H1 (cell line): Measurements from ENCODE around the gene RP9. TPM values are rescaled to one million over a fixed set of nuclear protein-coding genes. Genes with fewer than 3 reads are reported as not detected.

Experiments
- CTCF ChIA-PET: fragments of 300-600 bp; sonication (Branson Sonifier 250); formaldehyde crosslinking; loops from one replicate; lab custom pipeline; 2021; ENCODE audit not compliant: partially characterized antibody; lab: Charles Lee
- POLR2A ChIA-PET: fragments of 300-600 bp; sonication (Branson Sonifier 250); formaldehyde crosslinking; loops from one replicate; lab custom pipeline; 2021; ENCODE audit warnings: inconsistent platforms; ENCODE audit not compliant: partially characterized antibody; lab: Charles Lee
- DNase-seq, 2 experiments: peaks; one replicate each; pipeline versions ENCODE4 v3.0.0 to v3.0.0-alpha.2; 2010 to 2022; ENCODE audit warnings: low spot score in 2 of 2, low read depth in 1 of 2, mixed read lengths in 1 of 2
- FAIRE-seq: peaks from 2 replicates; lab custom pipeline; 2011; peaks lifted over from hg19 to GRCh38; lab: Jason Lieb, UNC
- H2AFZ ChIP-seq: 2 replicates; pipeline ENCODE4 v1.8.1; 2012; ENCODE audit warnings: low read length, inconsistent platforms
- H2AK5ac ChIP-seq: 2 replicates; pipeline ENCODE4 v1.6.1; 2013; ENCODE audit warnings: low read depth, low read length
- H2BK120ac ChIP-seq: replicated peaks from 2 replicates; pipeline ENCODE3; 2013; ENCODE audit warnings: low read depth, low read length, inconsistent platforms
- H2BK12ac ChIP-seq: 2 replicates; pipeline ENCODE4 v1.6.1; 2013; ENCODE audit warnings: low read depth, low read length
- H2BK15ac ChIP-seq: 2 replicates; pipeline ENCODE4 v1.6.1; 2013; ENCODE audit warnings: low read length
- H2BK20ac ChIP-seq: 2 replicates; pipeline ENCODE4 v1.6.1; 2013; ENCODE audit warnings: low read length
- H2BK5ac ChIP-seq: 2 replicates; pipeline ENCODE4 v1.6.1; 2013; ENCODE audit warnings: low read depth, low read length
- H3K14ac ChIP-seq: 2 replicates; pipeline ENCODE4 v1.6.1; 2013; ENCODE audit warnings: inconsistent platforms; ENCODE audit not compliant: insufficient read length
- H3K18ac ChIP-seq: 2 replicates; pipeline ENCODE4 v1.6.1; 2013; ENCODE audit warnings: low read length; ENCODE audit errors: extremely low read depth
- H3K23ac ChIP-seq: 2 replicates; pipeline ENCODE4 v1.6.1; 2013; ENCODE audit warnings: inconsistent platforms; ENCODE audit not compliant: insufficient read length
- H3K23me2 ChIP-seq: 2 replicates; pipeline ENCODE4 v1.6.1; 2013; ENCODE audit warnings: low read depth, low read length
- H3K27ac ChIP-seq: 2 replicates; pipeline ENCODE4 v1.6.1; 2011; ENCODE audit warnings: low read depth, low read length, inconsistent platforms
- H3K27me3 ChIP-seq, 4 experiments: replicated peaks in 1 of 4; 1 replicate in 1 of 4; 2 replicates in 3 of 4; pipeline versions ENCODE4 v1.6.1 to v1.8.1; 2011 to 2013; ENCODE audit warnings: low read length in 3 of 4, mild to moderate bottlenecking in 3 of 4, inconsistent platforms in 2 of 4, mixed read lengths in 2 of 4, moderate library complexity in 1 of 4; ENCODE audit not compliant: control insufficient read depth in 3 of 4, insufficient read depth in 3 of 4; ENCODE audit errors: extremely low read depth in 1 of 4
- H3K36me3 ChIP-seq, 4 experiments: 2 replicates each; pipeline versions ENCODE4 v1.6.1 to v1.8.1; 2011 to 2013; ENCODE audit warnings: mild to moderate bottlenecking in 4 of 4, low read length in 3 of 4, moderate library complexity in 2 of 4, control low read depth in 1 of 4, inconsistent platforms in 1 of 4; ENCODE audit not compliant: insufficient read depth in 4 of 4, control insufficient read depth in 2 of 4
- H3K4ac ChIP-seq: replicated peaks from 2 replicates; pipeline ENCODE3; 2013; ENCODE audit warnings: low read length, low read depth, mixed read lengths, inconsistent platforms; ENCODE audit not compliant: insufficient read length
- H3K4me1 ChIP-seq, 4 experiments: replicated peaks in 1 of 4; 1 replicate in 1 of 4; 2 replicates in 3 of 4; pipeline versions ENCODE4 v1.6.1 to v1.8.1; 2011 to 2013; ENCODE audit warnings: low read length in 3 of 4, inconsistent platforms in 2 of 4, mixed read lengths in 1 of 4; ENCODE audit not compliant: insufficient read depth in 4 of 4, control insufficient read depth in 3 of 4
- H3K4me2 ChIP-seq, 2 experiments: 2 replicates each; pipeline versions ENCODE4 v1.6.1 to v1.8.1; 2011 to 2013; ENCODE audit warnings: low read depth in 2 of 2, low read length in 2 of 2, control low read depth in 1 of 2, inconsistent platforms in 1 of 2, mild to moderate bottlenecking in 1 of 2; ENCODE audit not compliant: insufficient read depth in 1 of 2
- H3K4me3 ChIP-seq, 4 experiments: fragments of 200-600, 300-600 bp in 1 of 4; sonication (generic), shearing (Covaris generic), sonication (Bioruptor Twin) in 1 of 4; 2 replicates each; pipeline versions ENCODE4 v1.5.1 to v1.8.1; 2011 to 2016; ENCODE audit warnings: low read length in 4 of 4, low read depth in 3 of 4, control low read depth in 2 of 4, inconsistent platforms in 2 of 4, mild to moderate bottlenecking in 2 of 4, mixed read lengths in 1 of 4, moderate library complexity in 1 of 4; ENCODE audit not compliant: insufficient read depth in 2 of 4; ENCODE audit errors: extremely low read depth in 1 of 4
- H3K56ac ChIP-seq: replicated peaks from 2 replicates; pipeline ENCODE3; 2013; ENCODE audit warnings: low read depth, mild to moderate bottlenecking, mixed read lengths, low read length, inconsistent platforms; ENCODE audit not compliant: insufficient read length
- H3K79me1 ChIP-seq: 2 replicates; pipeline ENCODE4 v1.6.1; 2013; ENCODE audit warnings: low read depth, low read length, control low read depth
- H3K79me2 ChIP-seq, 2 experiments: 2 replicates each; pipeline versions ENCODE4 v1.6.1 to v1.8.1; 2012 to 2013; ENCODE audit warnings: low read length in 2 of 2, mild to moderate bottlenecking in 2 of 2, inconsistent platforms in 1 of 2; ENCODE audit not compliant: insufficient read depth in 2 of 2, control insufficient read depth in 1 of 2
- H3K9ac ChIP-seq, 4 experiments: replicated peaks in 1 of 4; 1 replicate in 1 of 4; 2 replicates in 3 of 4; pipeline versions ENCODE4 v1.6.1 to v1.8.1; 2011 to 2013; ENCODE audit warnings: low read depth in 3 of 4, low read length in 3 of 4, control low read depth in 2 of 4, mild to moderate bottlenecking in 2 of 4, moderate library complexity in 2 of 4, inconsistent platforms in 1 of 4; ENCODE audit errors: extremely low read depth in 1 of 4
- H3K9me3 ChIP-seq, 2 experiments: 2 replicates each; pipeline versions ENCODE4 v1.6.1 to v1.8.1; 2012 to 2013; ENCODE audit warnings: mild to moderate bottlenecking in 2 of 2, moderate library complexity in 2 of 2, control low read depth in 1 of 2, inconsistent platforms in 1 of 2, low read depth in 1 of 2, low read length in 1 of 2, mixed read lengths in 1 of 2; ENCODE audit not compliant: insufficient read depth in 2 of 2
- H4K20me1 ChIP-seq, 2 experiments: replicated peaks in 1 of 2; 2 replicates each; pipeline versions ENCODE3 to v1.8.1; 2011 to 2013; ENCODE audit warnings: inconsistent platforms in 2 of 2, low read length in 2 of 2, mild to moderate bottlenecking in 1 of 2; ENCODE audit not compliant: insufficient read depth in 2 of 2, control insufficient read depth in 1 of 2
- H4K5ac ChIP-seq: 2 replicates; pipeline ENCODE4 v1.6.1; 2013; ENCODE audit warnings: low read length, low read depth, mixed read lengths, inconsistent platforms; ENCODE audit not compliant: insufficient read length
- H4K8ac ChIP-seq: 2 replicates; pipeline ENCODE4 v1.8.0; 2013; ENCODE audit warnings: mild to moderate bottlenecking, moderate library complexity, low read length, inconsistent platforms; ENCODE audit not compliant: insufficient read depth; ENCODE audit errors: extremely low read depth
- H4K91ac ChIP-seq: replicated peaks from 2 replicates; pipeline ENCODE3; 2013; ENCODE audit warnings: low read length, mixed read lengths, inconsistent platforms; ENCODE audit not compliant: insufficient read length
- ATF2 ChIP-seq: IDR thresholded peaks from 2 replicates; pipeline ENCODE4 v1.6.1; 2012; ENCODE audit warnings: low read length, inconsistent platforms
- CBX8 ChIP-seq: fragments of 300-800, 300-1000 bp; sonication (generic); IDR thresholded peaks from 2 replicates; pipeline ENCODE4 v1.7.1; 2016; ENCODE audit warnings: low read depth, low read length, borderline replicate concordance
- HDAC6 ChIP-seq: IDR thresholded peaks from one replicate; pipeline ENCODE4 v1.7.1; 2012; ENCODE audit warnings: low read depth, mild to moderate bottlenecking, inconsistent platforms, low read length, moderate library complexity
- POLR2A ChIP-seq, 2 experiments: IDR thresholded peaks; 1 replicate in 1 of 2; 2 replicates in 1 of 2; pipeline ENCODE4 v1.6.1; 2011; ENCODE audit warnings: low read depth in 2 of 2, low read length in 2 of 2, mild to moderate bottlenecking in 2 of 2; ENCODE audit errors: control extremely low read depth in 1 of 2
- RAD21 ChIP-seq, 2 experiments: IDR thresholded peaks in 1 of 2; conservative IDR thresholded peaks in 1 of 2; 2 replicates each; pipeline ENCODE4 v1.6.1; 2011; ENCODE audit warnings: low read depth in 2 of 2, low read length in 2 of 2, improper control_type of control experiment in 1 of 2, inconsistent platforms in 1 of 2, mild to moderate bottlenecking in 1 of 2, moderate library complexity in 1 of 2
- SUZ12 ChIP-seq: fragments of 200-600 bp; sonication (generic); IDR thresholded peaks from 2 replicates; pipeline ENCODE4 v1.6.1; 2012; ENCODE audit warnings: mild to moderate bottlenecking, inconsistent platforms, low read length, moderate library complexity, mixed read lengths
- TAF1 ChIP-seq: IDR thresholded peaks from 2 replicates; pipeline ENCODE4 v1.6.1; 2011; ENCODE audit warnings: mild to moderate bottlenecking, low read depth, low read length
- ZNF274 ChIP-seq: IDR thresholded peaks from 2 replicates; pipeline ENCODE4 v1.7.0; 2012; ENCODE audit warnings: low read length, borderline replicate concordance; ENCODE audit errors: extremely low read depth
- WGBS, 2 experiments: shearing (Covaris generic) in 1 of 2; methylation state at CpG; one replicate each; pipeline versions ENCODE4 v1.1.6 to v1.1.7; 2013 to 2015; ENCODE audit warnings: low lambda C conversion rate in 2 of 2, mixed read lengths in 2 of 2, inconsistent platforms in 1 of 2, low coverage in 1 of 2, missing lambda C conversion rate in 1 of 2; ENCODE audit not compliant: insufficient replicate concordance in 2 of 2, insufficient coverage in 1 of 2, insufficient read length in 1 of 2; ENCODE audit errors: extremely low coverage in 1 of 2, missing lambda C conversion rate in 1 of 2; 5-methylcytosine and 5-hydroxymethylcytosine counted together
- polyA plus RNA-seq, 7 experiments: library from polyadenylated mRNA; depleted of rRNA in 3 of 7; stranded (reverse) in 5 of 7; unstranded in 2 of 7; fragments of >200 nt in 5 of 7; fragments of 200-250 nt in 2 of 7; gene quantifications; 1 replicate in 5 of 7; 2 replicates in 1 of 7; 4 replicates in 1 of 7; pipeline versions ENCODE4 v1.2.1 to v1.2.3, GENCODE V29; 2011 to 2013; ENCODE audit warnings: missing spikeins in 2 of 7, mixed read lengths in 2 of 7
- total RNA-seq: library from RNA; stranded (reverse); fragmentation: NEBNext Ultra II Directional; extraction: Animal tissue kit (Norgen Biotek cat#: 25700); gene quantifications from 2 replicates; pipeline ENCODE4 v1.2.1, GENCODE V29; 2021

Gene RP9
- total and polyA plus RNA-seq, 2 of the 8 experiments (the other 6 are each of a cell fraction or from before 2014, with no cell fraction given), result 11.0 to 12.4 TPM

DNA sequence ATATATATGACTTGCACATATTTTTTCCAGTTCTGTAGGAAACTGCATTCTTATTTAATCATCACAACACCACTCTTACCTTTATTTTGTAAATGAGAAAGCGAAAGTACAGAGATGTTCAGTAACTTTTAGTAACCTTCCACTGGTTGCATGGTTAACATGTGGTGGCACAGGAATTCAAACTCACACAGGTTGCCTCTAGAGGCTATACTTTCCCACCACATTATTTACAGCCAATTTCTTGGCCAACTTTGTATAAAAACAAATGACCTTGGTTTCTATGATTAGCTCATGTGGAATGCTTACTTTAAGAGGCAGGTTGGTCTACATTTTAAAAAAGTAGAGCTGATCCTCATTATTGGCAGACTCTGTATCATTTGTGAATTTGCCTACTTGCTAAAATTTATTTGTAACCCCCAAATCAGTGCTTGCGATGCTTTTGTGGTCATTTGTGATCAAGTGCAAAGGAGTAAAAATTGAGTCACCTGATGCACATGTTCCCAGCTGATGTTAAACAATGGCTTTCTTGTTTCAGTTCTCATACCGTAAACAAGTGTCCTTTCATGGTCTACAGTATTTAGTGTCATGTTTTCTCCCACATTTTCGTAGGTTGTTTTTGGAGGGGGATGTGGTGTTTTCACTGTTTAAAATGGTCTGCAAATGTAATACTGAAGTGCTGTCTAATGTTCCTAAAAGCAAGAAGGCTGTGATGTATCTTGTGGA lies 35.0 kb upstream of the RP9 start:
- Histone ChIP-seq H4K91ac (no peak overlapping the region), H2BK120ac (no peak overlapping the region), H3K4me3 (no peak overlapping the region), H4K8ac (no peak overlapping the region), H2BK15ac (no peak overlapping the region), H3K18ac (no peak overlapping the region), H3K9me3 (no peaks in the 10 kb centered on the region; a peak in 1 of 4 replicates), H4K20me1 (no peaks in the 10 kb centered on the region), H3K23ac (no peak overlapping the region), H2BK12ac (no peak overlapping the region), H3K4ac (no peak overlapping the region), H3K36me3 (no peaks in the 10 kb centered on the region), H3K27me3 (no peaks in the 10 kb centered on the region), H2AFZ (no peak overlapping the region), H3K23me2 (no peaks in the 10 kb centered on the region; the same call in 1 of the 2 replicates), H2BK5ac (no peak overlapping the region), H3K79me1 (no peaks in the 10 kb centered on the region), H2AK5ac (no peak overlapping the region), H3K56ac (no peak overlapping the region), H4K5ac (no peak overlapping the region), H3K4me1 (no peaks in the 10 kb centered on the region; a peak in 1 of 7 replicates), H3K27ac (no peak overlapping the region), H3K79me2 (no peaks in the 10 kb centered on the region), H3K4me2 (no peak overlapping the region), H3K9ac (no peak overlapping the region), H2BK20ac (no peak overlapping the region), H3K14ac (no peak overlapping the region)
- POLR2A ChIA-PET, result no interaction called here
- DNase-seq, result no peak
- WGBS, 2 experiments, result 97% methylated on average over 4 of the region's 4 CpGs; no CpG with 5 or more reads in 1 of the 2 experiments
- CTCF ChIA-PET, result interaction anchor here (0.6 kb wide), 1 partner anchor 324 kb away, joined by 3 read pairs; no protein-coding TSS in a partner anchor
- no peak for TF ChIP-seq HDAC6
- TF ChIP-seq SUZ12, result no peak
- TF ChIP-seq TAF1, result no peak
- TF ChIP-seq RAD21 (IDR thresholded peaks at IDR 0.05 in 1 of 2, conservative IDR thresholded peaks at IDR 0.05 in 1 of 2; ENCODE audit: low read depth in 2 of 2, low read length in 2 of 2), result no peak
- no peak for TF ChIP-seq CBX8
- TF ChIP-seq POLR2A (IDR thresholded peaks at IDR 0.05; ENCODE audit: control extremely low read depth in 1 of 2, low read depth in 2 of 2, low read length in 2 of 2), result no peak
- no peak for TF ChIP-seq ZNF274
- no peak for TF ChIP-seq ATF2
- FAIRE-seq, result no peak
